IMR-90 (cell line): ENCODE measurements around the gene NOP9. TPM values are rescaled to one million over a fixed set of nuclear protein-coding genes. Genes with fewer than 3 reads are reported as not detected.

ENCODE experiments used
- ATAC-seq: fragments of 200-7000 bp; cut with Tn5 transposase; 2 replicates; pipeline ENCODE4 v1.9.1; 2020; ENCODE audit warnings: low read depth, mild to moderate bottlenecking, moderate library complexity
- BruUV-seq: library from RNA; stranded (reverse); fragments of 400-500 nt; replicated peaks from 2 replicates; lab custom pipeline; 2021; lab: Mats Ljungman, UMichigan
- CTCF ChIA-PET: fragments of 300-600 bp; formaldehyde crosslinking; extraction: SDS; loops from one replicate; lab custom pipeline; 2021; ENCODE audit warnings: antibody characterized with exemption; lab: Yijun Ruan, JAX
- POLR2A ChIA-PET: fragments of 300-600 bp; sonication (Branson Sonifier 250); formaldehyde crosslinking; loops from one replicate; lab custom pipeline; 2022; ENCODE audit warnings: antibody characterized with exemption; ENCODE audit not compliant: unreplicated experiment; lab: Charles Lee
- DNase-seq: peaks from one replicate; pipeline ENCODE4 v3.0.0; 2013
- H2AFZ ChIP-seq: replicated peaks from 2 replicates; pipeline ENCODE3; 2013; ENCODE audit warnings: low read length, mild to moderate bottlenecking; ENCODE audit not compliant: poor library complexity
- H2AK5ac ChIP-seq: 2 replicates; pipeline ENCODE4 v1.6.1; 2013; ENCODE audit warnings: low read depth, low read length, inconsistent platforms
- H2AK9ac ChIP-seq: replicated peaks from 2 replicates; pipeline ENCODE3; 2013; ENCODE audit warnings: mild to moderate bottlenecking, low read depth, low read length, moderate library complexity; ENCODE audit not compliant: poor library complexity
- H2BK120ac ChIP-seq: 2 replicates; pipeline ENCODE4 v1.6.1; 2013; ENCODE audit warnings: low read depth, low read length, inconsistent platforms
- H2BK15ac ChIP-seq: 3 replicates; pipeline ENCODE4 v1.6.1; 2013; ENCODE audit warnings: low read depth, low read length, inconsistent platforms
- H2BK20ac ChIP-seq: 2 replicates; pipeline ENCODE4 v1.6.1; 2013; ENCODE audit warnings: low read depth, mild to moderate bottlenecking, inconsistent platforms, low read length, moderate library complexity
- H2BK5ac ChIP-seq: 2 replicates; pipeline ENCODE4 v1.6.1; 2013; ENCODE audit warnings: mild to moderate bottlenecking, low read depth, low read length, inconsistent platforms; ENCODE audit not compliant: poor library complexity, severe bottlenecking
- H3K14ac ChIP-seq: replicated peaks from 2 replicates; pipeline ENCODE4 v1.6.1; 2013; ENCODE audit warnings: low read depth, low read length, inconsistent platforms
- H3K18ac ChIP-seq: 2 replicates; pipeline ENCODE4 v1.6.1; 2013; ENCODE audit warnings: low read depth, low read length, control low read depth
- H3K23ac ChIP-seq: 2 replicates; pipeline ENCODE4 v1.6.1; 2013; ENCODE audit warnings: low read depth, low read length, inconsistent platforms
- H3K27ac ChIP-seq: 2 replicates; pipeline ENCODE4 v1.5.1; 2013; ENCODE audit warnings: mild to moderate bottlenecking, control low read depth, low read length; ENCODE audit not compliant: insufficient read depth
- H3K27me3 ChIP-seq: 2 replicates; pipeline ENCODE4 v1.6.1; 2013; ENCODE audit warnings: low read length; ENCODE audit not compliant: control insufficient read depth, insufficient read depth
- H3K36me3 ChIP-seq: 2 replicates; pipeline ENCODE4 v1.6.1; 2013; ENCODE audit warnings: low read length, mixed read lengths; ENCODE audit not compliant: control insufficient read depth, insufficient read depth
- H3K4ac ChIP-seq: 2 replicates; pipeline ENCODE4 v1.6.1; 2013; ENCODE audit warnings: low read depth, low read length, inconsistent platforms
- H3K4me1 ChIP-seq: 2 replicates; pipeline ENCODE4 v1.6.1; 2013; ENCODE audit warnings: low read length, mixed read lengths; ENCODE audit not compliant: control insufficient read depth, insufficient read depth
- H3K4me2 ChIP-seq: 2 replicates; pipeline ENCODE4 v1.6.1; 2013; ENCODE audit warnings: low read depth, mild to moderate bottlenecking, control low read depth, low read length, moderate library complexity
- H3K4me3 ChIP-seq: 2 replicates; pipeline ENCODE4 v1.5.1; 2013; ENCODE audit warnings: low read depth, mild to moderate bottlenecking, control low read depth, low read length, moderate library complexity; ENCODE audit not compliant: insufficient read depth
- H3K56ac ChIP-seq: 2 replicates; pipeline ENCODE4 v1.6.1; 2013; ENCODE audit warnings: low read length, inconsistent platforms; ENCODE audit not compliant: insufficient read depth; ENCODE audit errors: extremely low read depth
- H3K79me1 ChIP-seq, 2 experiments: 2 replicates each; pipeline ENCODE4 v1.6.1; 2013; ENCODE audit warnings: low read length in 2 of 2, inconsistent platforms in 1 of 2, low read depth in 1 of 2
- H3K9ac ChIP-seq: 2 replicates; pipeline ENCODE4 v1.6.1; 2013; ENCODE audit warnings: low read depth, low read length, control low read depth
- H3K9me1 ChIP-seq: 2 replicates; pipeline ENCODE4 v1.6.1; 2013; ENCODE audit warnings: low read length, inconsistent platforms; ENCODE audit not compliant: insufficient read depth
- H3K9me3 ChIP-seq: 2 replicates; pipeline ENCODE4 v1.6.1; 2013; ENCODE audit warnings: low read length; ENCODE audit not compliant: control insufficient read depth, insufficient read depth
- H4K20me1 ChIP-seq: 2 replicates; pipeline ENCODE4 v1.6.1; 2013; ENCODE audit warnings: low read length, inconsistent platforms; ENCODE audit not compliant: insufficient read depth
- H4K5ac ChIP-seq: 2 replicates; pipeline ENCODE4 v1.6.1; 2013; ENCODE audit warnings: mild to moderate bottlenecking, low read depth, low read length, control low read depth
- H4K8ac ChIP-seq, 2 experiments: 2 replicates each; pipeline ENCODE4 v1.6.1; 2013; ENCODE audit warnings: low read depth in 2 of 2, low read length in 2 of 2, control low read depth in 1 of 2, inconsistent platforms in 1 of 2
- H4K91ac ChIP-seq: 2 replicates; pipeline ENCODE4 v1.6.1; 2013; ENCODE audit warnings: low read depth, low read length, inconsistent platforms; ENCODE audit not compliant: insufficient read depth
- CEBPB ChIP-seq: IDR thresholded peaks from 2 replicates; pipeline ENCODE4 v1.6.1; 2012; ENCODE audit warnings: low read depth, low read length, improper control_type of control experiment
- FOS ChIP-seq: fragments of 150-350 bp; IDR thresholded peaks from 2 replicates; pipeline ENCODE4 v1.6.1; 2016; ENCODE audit warnings: low read depth, low read length
- MAFK ChIP-seq: IDR thresholded peaks from 2 replicates; pipeline ENCODE4 v1.6.1; 2012; ENCODE audit warnings: low read depth, low read length, improper control_type of control experiment
- NFE2L2 ChIP-seq: fragments of 150-350 bp; IDR thresholded peaks from 2 replicates; pipeline ENCODE4 v1.6.1; 2016; ENCODE audit warnings: low read depth, mild to moderate bottlenecking, low read length
- POLR2A ChIP-seq: IDR thresholded peaks from 2 replicates; pipeline ENCODE4 v1.6.1; 2012; ENCODE audit warnings: mild to moderate bottlenecking, low read depth, low read length
- RAD21 ChIP-seq: IDR thresholded peaks from 2 replicates; pipeline ENCODE4 v1.6.1; 2012; ENCODE audit warnings: low read length, improper control_type of control experiment
- RCOR1 ChIP-seq: IDR thresholded peaks from 2 replicates; pipeline ENCODE4 v1.6.1; 2012; ENCODE audit warnings: mild to moderate bottlenecking, low read length, improper control_type of control experiment; ENCODE audit not compliant: insufficient replicate concordance
- SMC3 ChIP-seq: fragments of 150-350 bp; IDR thresholded peaks from 2 replicates; pipeline ENCODE4 v1.6.1; 2016; ENCODE audit warnings: low read depth, mild to moderate bottlenecking, antibody characterized with exemption, low read length, moderate library complexity
- WGBS, 2 experiments: methylation state at CpG; one replicate each; pipeline versions ENCODE4 v1.1.5 to v1.1.7; 2013; ENCODE audit warnings: missing lambda C conversion rate in 2 of 2; ENCODE audit not compliant: insufficient read length in 1 of 2; ENCODE audit errors: extremely low coverage in 2 of 2; 5-methylcytosine and 5-hydroxymethylcytosine counted together
- dilution Hi-C: fragments of 300-500 bp; cut with HindIII; formaldehyde crosslinking; loops from one replicate; pipeline ENCODE4 v1.14.3; 2018; ENCODE audit warnings: low sequenced_read_pairs; ENCODE audit not compliant: unreplicated experiment
- in situ Hi-C: fragments of 300-500 bp; cut with MboI; formaldehyde crosslinking; loops from 3 replicates; pipeline ENCODE4 v1.14.3; 2019; ENCODE audit warnings: low sequenced_read_pairs, inconsistent platforms, mixed read lengths
- intact Hi-C: fragments of 100-400 bp; cut with micrococcal nuclease; formaldehyde crosslinking; loops from 2 replicates; pipeline ENCODE4 v1.10.0; 2022
- polyA plus RNA-seq, 3 experiments: library from polyadenylated mRNA; depleted of rRNA; stranded (reverse); fragments of >200 nt; gene quantifications; 2 replicates each; pipeline ENCODE4 v1.2.3, GENCODE V29; 2012; ENCODE audit warnings: low replicate concordance in 1 of 3
- total RNA-seq: library from RNA; depleted of rRNA; stranded (reverse); fragments of >200 nt; gene quantifications from 2 replicates; pipeline ENCODE4 v1.2.3, GENCODE V29; 2012
- TF ChIP-seq, protein P1 (sequence below): conservative IDR thresholded peaks from 2 replicates; pipeline ENCODE4 v1.5.1; 2012; ENCODE audit warnings: mild to moderate bottlenecking, low read depth, low read length, improper control_type of control experiment

Gene NOP9
- total and polyA plus RNA-seq, 2 of the 4 experiments (the other 2 are of a cell fraction): 11.8 to 25.8 TPM

DNA sequence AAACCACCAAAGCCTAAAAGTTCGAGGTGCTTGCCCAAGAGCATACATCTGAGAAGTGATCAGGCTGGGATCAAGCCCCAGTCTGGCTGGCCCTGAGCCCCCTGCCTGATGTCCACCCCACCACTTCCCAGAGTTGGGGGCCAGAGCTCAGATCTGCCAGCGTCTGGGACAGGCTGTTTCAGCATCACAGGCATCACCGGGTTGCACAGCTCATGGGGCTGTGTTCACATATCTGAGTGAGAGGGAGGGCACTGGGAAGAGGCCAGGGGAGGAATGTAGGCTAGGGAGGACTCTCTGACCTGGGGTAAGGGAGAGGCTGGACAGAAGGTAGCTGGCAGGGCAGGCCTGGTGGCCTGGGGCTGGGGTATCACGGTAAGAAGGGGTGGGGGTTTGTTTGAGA lies 42.7 kb upstream of the NOP9 start:
- no peak overlapping the region for H3K23ac ChIP-seq
- 0 out of 2 replicates have a peak, but pooled peaks have one; percentile 31 for ATAC-seq
- H3K9me1 ChIP-seq: peaks cover 30% of the 10 kb centered on the region
- no peak overlapping the region for H2AFZ ChIP-seq
- H3K14ac ChIP-seq: no peak overlapping the region
- in situ Hi-C loops (no loop called here), dilution Hi-C loops (no loop called here), intact Hi-C loops (loop anchor here (2.0 kb wide), 1 partner anchor 14 kb away; the partner anchor contains the start of gene RABGGTA)
- H2BK15ac ChIP-seq: no peak overlapping the region
- DNase-seq: no peak
- H3K36me3 ChIP-seq: peaks cover 2% of the 10 kb centered on the region; the same call in 1 of the 2 replicates
- H2BK20ac ChIP-seq: no peak overlapping the region
- peaks cover 16% of the 10 kb centered on the region for H3K4me1 ChIP-seq
- POLR2A ChIA-PET: interaction anchor here (0.6 to 0.8 kb wide), 2 partner anchors 14 to 15 kb away, joined by 3 to 11 read pairs; partner anchors contain the start of gene RABGGTA
- BruUV-seq: no TSS peak
- CTCF ChIA-PET: no interaction called here
- no peak overlapping the region for H2AK5ac ChIP-seq
- no peak overlapping the region for H3K9ac ChIP-seq
- H2BK5ac ChIP-seq: no peak overlapping the region
- no peak overlapping the region for H4K91ac ChIP-seq
- H3K4me3 ChIP-seq: no peak overlapping the region
- no peaks in the 10 kb centered on the region for H3K27me3 ChIP-seq
- WGBS, 2 experiments: 40% methylated on average over 1 of the region's 4 CpGs; no CpG with 5 or more reads in 1 of the 2 experiments
- no peak overlapping the region for H3K4ac ChIP-seq
- H4K5ac ChIP-seq: no peak overlapping the region
- peaks cover 0 to 2% of the 10 kb centered on the region in 2 experiments; a peak in 1 of 4 replicates for H3K79me1 ChIP-seq
- no peak overlapping the region for H3K56ac ChIP-seq
- H3K9me3 ChIP-seq: no peaks in the 10 kb centered on the region
- H2AK9ac ChIP-seq: no peak overlapping the region
- H3K27ac ChIP-seq: no peak overlapping the region
- TF ChIP-seq FOS: no peak
- TF ChIP-seq SMC3: no peak
- TF ChIP-seq NFE2L2: no peak
- no peak for TF ChIP-seq RAD21
- TF ChIP-seq CEBPB: no peak
- TF ChIP-seq RCOR1: no peak
- no peak for TF ChIP-seq POLR2A
- TF ChIP-seq, protein P1, sequence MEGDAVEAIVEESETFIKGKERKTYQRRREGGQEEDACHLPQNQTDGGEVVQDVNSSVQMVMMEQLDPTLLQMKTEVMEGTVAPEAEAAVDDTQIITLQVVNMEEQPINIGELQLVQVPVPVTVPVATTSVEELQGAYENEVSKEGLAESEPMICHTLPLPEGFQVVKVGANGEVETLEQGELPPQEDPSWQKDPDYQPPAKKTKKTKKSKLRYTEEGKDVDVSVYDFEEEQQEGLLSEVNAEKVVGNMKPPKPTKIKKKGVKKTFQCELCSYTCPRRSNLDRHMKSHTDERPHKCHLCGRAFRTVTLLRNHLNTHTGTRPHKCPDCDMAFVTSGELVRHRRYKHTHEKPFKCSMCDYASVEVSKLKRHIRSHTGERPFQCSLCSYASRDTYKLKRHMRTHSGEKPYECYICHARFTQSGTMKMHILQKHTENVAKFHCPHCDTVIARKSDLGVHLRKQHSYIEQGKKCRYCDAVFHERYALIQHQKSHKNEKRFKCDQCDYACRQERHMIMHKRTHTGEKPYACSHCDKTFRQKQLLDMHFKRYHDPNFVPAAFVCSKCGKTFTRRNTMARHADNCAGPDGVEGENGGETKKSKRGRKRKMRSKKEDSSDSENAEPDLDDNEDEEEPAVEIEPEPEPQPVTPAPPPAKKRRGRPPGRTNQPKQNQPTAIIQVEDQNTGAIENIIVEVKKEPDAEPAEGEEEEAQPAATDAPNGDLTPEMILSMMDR: no peak
- TF ChIP-seq MAFK: no peak
- no peak overlapping the region for H3K4me2 ChIP-seq
- H2BK120ac ChIP-seq: 0 out of 2 replicates have a peak overlapping the region, but pooled peaks have one; percentile 17
- H3K18ac ChIP-seq: no peak overlapping the region
- no peak overlapping the region for H4K8ac ChIP-seq
- no peaks in the 10 kb centered on the region for H4K20me1 ChIP-seq
